OCI-LY7 (cell line): ENCODE results near the gene ATXN3. TPM values are rescaled to one million over a fixed set of nuclear protein-coding genes. Genes with fewer than 3 reads are reported as not detected.

Source experiments
- BruUV-seq: library from RNA; stranded (reverse); fragments of 400-500 nt; replicated peaks from 2 replicates; lab custom pipeline; 2021; lab: Mats Ljungman, UMichigan
- CTCF ChIA-PET: fragments of 300-600 bp; sonication (Branson Sonifier 250); formaldehyde crosslinking; loops from one replicate; lab custom pipeline; 2022; ENCODE audit warnings: antibody characterized with exemption; ENCODE audit not compliant: unreplicated experiment; lab: Charles Lee
- POLR2A ChIA-PET: fragments of 300-600 bp; sonication (Branson Sonifier 250); formaldehyde crosslinking; loops from one replicate; lab custom pipeline; 2022; ENCODE audit warnings: antibody characterized with exemption; lab: Charles Lee
- DNase-seq: peaks from one replicate; pipeline ENCODE4 v3.0.0-alpha.2; 2015; ENCODE audit warnings: low spot score
- H2AFZ ChIP-seq: fragments of 200-600 bp; sonication (generic), shearing (Covaris generic); 2 replicates; pipeline ENCODE4 v1.6.1; 2014; ENCODE audit warnings: mild to moderate bottlenecking, antibody characterized with exemption, low read length, moderate library complexity
- H3K27ac ChIP-seq: fragments of 200-600 bp; sonication (generic); 2 replicates; pipeline ENCODE4 v1.5.1; 2014; ENCODE audit warnings: mixed run types, low read depth, mild to moderate bottlenecking, moderate library complexity, low read length, inconsistent platforms; ENCODE audit not compliant: poor library complexity, severe bottlenecking
- H3K36me3 ChIP-seq: fragments of 200-600 bp; sonication (generic); 2 replicates; pipeline ENCODE4 v1.6.1; 2014; ENCODE audit warnings: mild to moderate bottlenecking, antibody characterized with exemption, low read length, moderate library complexity, mixed read lengths; ENCODE audit not compliant: insufficient read depth
- H3K4me1 ChIP-seq: fragments of 200-600 bp; sonication (generic); 2 replicates; pipeline ENCODE4 v1.5.1; 2014; ENCODE audit warnings: mild to moderate bottlenecking, low read length; ENCODE audit not compliant: insufficient read depth, poor library complexity, severe bottlenecking
- H3K4me2 ChIP-seq: fragments of 200-600 bp; sonication (generic); 2 replicates; pipeline ENCODE4 v1.6.1; 2014; ENCODE audit warnings: mild to moderate bottlenecking, low read length
- H3K4me3 ChIP-seq: fragments of 200-600 bp; sonication (generic); 2 replicates; pipeline ENCODE4 v1.5.1; 2014; ENCODE audit warnings: mild to moderate bottlenecking, low read depth, low read length; ENCODE audit not compliant: poor library complexity, severe bottlenecking
- H3K79me2 ChIP-seq: fragments of 200-600 bp; sonication (generic); 2 replicates; pipeline ENCODE4 v1.6.1; 2016; ENCODE audit warnings: low read depth, mild to moderate bottlenecking, low read length, moderate library complexity, mixed read lengths; ENCODE audit not compliant: insufficient read depth
- H3K9me2 ChIP-seq: fragments of 200-600 bp; sonication (generic); 2 replicates; pipeline ENCODE4 v1.6.1; 2016; ENCODE audit warnings: mild to moderate bottlenecking, low read length, mixed read lengths; ENCODE audit not compliant: insufficient read depth
- H3K9me3 ChIP-seq: fragments of 200-600 bp; sonication (generic); 2 replicates; pipeline ENCODE4 v1.6.1; 2014; ENCODE audit warnings: mild to moderate bottlenecking, mixed run types, low read length, mixed read lengths
- H4K20me1 ChIP-seq: fragments of 200-600 bp; sonication (generic); 2 replicates; pipeline ENCODE4 v1.6.1; 2014; ENCODE audit warnings: mild to moderate bottlenecking, antibody characterized with exemption, low read length, moderate library complexity, mixed read lengths; ENCODE audit not compliant: insufficient read depth
- EZH2phosphoT487 ChIP-seq: fragments of 200-600 bp; sonication (generic); IDR thresholded peaks from 2 replicates; pipeline ENCODE4 v1.6.1; 2018; ENCODE audit warnings: low read depth, borderline replicate concordance, mild to moderate bottlenecking, mixed run types, antibody characterized with exemption, low read length, moderate library complexity, mixed read lengths
- intact Hi-C: fragments of 100-400 bp; cut with micrococcal nuclease; formaldehyde crosslinking; loops from one replicate; pipeline ENCODE4 v1.10.0; 2022; ENCODE audit not compliant: unreplicated experiment
- total RNA-seq, 2 experiments: library from RNA; depleted of rRNA in 1 of 2; stranded (reverse); fragments of >200 nt in 1 of 2; shearing (Covaris generic) in 1 of 2; gene quantifications; 2 replicates each; pipeline ENCODE4 v1.2.3, GENCODE V29; 2014 to 2022
- TF ChIP-seq, protein P1 (sequence below): fragments of 200-600 bp; sonication (generic); conservative IDR thresholded peaks from 2 replicates; pipeline ENCODE4 v1.5.1; 2014; ENCODE audit warnings: mild to moderate bottlenecking, antibody characterized with exemption, low read length, moderate library complexity, mixed read lengths

ATXN3 gene
- total RNA-seq, 2 experiments from 2014 or later = 21.3 to 24.6 TPM

DNA sequence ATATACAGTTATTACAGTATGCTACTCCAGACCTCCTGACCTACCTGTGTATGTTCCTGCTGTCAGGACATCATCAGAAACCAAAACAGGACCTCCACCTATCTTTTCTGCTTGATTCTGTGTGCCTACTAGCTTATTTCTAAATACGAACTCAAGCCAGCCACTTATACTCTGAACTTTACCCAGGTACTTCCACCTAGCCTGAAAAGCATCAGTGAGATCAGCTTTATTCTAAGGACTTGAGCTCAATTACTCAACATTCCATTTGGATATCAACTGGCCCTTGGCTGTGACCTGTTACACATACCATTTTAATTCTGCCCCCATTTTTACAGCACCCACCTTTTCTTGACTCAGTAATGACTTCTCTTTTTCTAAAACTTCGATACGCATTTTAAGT is 95.7 kb downstream of the ATXN3 start:
- H3K9me2 ChIP-seq = no peaks in the 10 kb centered on the region
- DNase-seq = no peak
- BruUV-seq = no TSS peak
- no peak for TF ChIP-seq EZH2phosphoT487
- TF ChIP-seq, protein P1, sequence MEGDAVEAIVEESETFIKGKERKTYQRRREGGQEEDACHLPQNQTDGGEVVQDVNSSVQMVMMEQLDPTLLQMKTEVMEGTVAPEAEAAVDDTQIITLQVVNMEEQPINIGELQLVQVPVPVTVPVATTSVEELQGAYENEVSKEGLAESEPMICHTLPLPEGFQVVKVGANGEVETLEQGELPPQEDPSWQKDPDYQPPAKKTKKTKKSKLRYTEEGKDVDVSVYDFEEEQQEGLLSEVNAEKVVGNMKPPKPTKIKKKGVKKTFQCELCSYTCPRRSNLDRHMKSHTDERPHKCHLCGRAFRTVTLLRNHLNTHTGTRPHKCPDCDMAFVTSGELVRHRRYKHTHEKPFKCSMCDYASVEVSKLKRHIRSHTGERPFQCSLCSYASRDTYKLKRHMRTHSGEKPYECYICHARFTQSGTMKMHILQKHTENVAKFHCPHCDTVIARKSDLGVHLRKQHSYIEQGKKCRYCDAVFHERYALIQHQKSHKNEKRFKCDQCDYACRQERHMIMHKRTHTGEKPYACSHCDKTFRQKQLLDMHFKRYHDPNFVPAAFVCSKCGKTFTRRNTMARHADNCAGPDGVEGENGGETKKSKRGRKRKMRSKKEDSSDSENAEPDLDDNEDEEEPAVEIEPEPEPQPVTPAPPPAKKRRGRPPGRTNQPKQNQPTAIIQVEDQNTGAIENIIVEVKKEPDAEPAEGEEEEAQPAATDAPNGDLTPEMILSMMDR = no peak
- H3K4me3 ChIP-seq = no peak overlapping the region
- no peaks in the 10 kb centered on the region for H3K4me1 ChIP-seq
- H4K20me1 ChIP-seq = no peaks in the 10 kb centered on the region
- H3K79me2 ChIP-seq = no peaks in the 10 kb centered on the region
- H2AFZ ChIP-seq = no peak overlapping the region
- H3K36me3 ChIP-seq = peaks cover 82% of the 10 kb centered on the region
- CTCF ChIA-PET = no interaction called here
- no peak overlapping the region for H3K27ac ChIP-seq
- H3K9me3 ChIP-seq = no peaks in the 10 kb centered on the region
- no peak overlapping the region for H3K4me2 ChIP-seq
- intact Hi-C loops = no loop called here
- POLR2A ChIA-PET = interaction anchor here (1.5 kb wide), 1 partner anchor 52 kb away, joined by 3 read pairs; no protein-coding TSS in a partner anchor

GRCh38 chr14:92009604-92010003 is 96.8 kb downstream of the ATXN3 start:
- Histone ChIP-seq H3K36me3 (peaks cover 82% of the 10 kb centered on the region), H3K9me3 (no peaks in the 10 kb centered on the region), H4K20me1 (no peaks in the 10 kb centered on the region), H3K27ac (no peak overlapping the region), H3K4me1 (no peaks in the 10 kb centered on the region), H3K9me2 (no peaks in the 10 kb centered on the region), H3K4me2 (no peak overlapping the region), H2AFZ (no peak overlapping the region), H3K4me3 (no peak overlapping the region), H3K79me2 (no peaks in the 10 kb centered on the region)
- CTCF ChIA-PET = no interaction called here
- no peak for DNase-seq
- BruUV-seq = no TSS peak
- POLR2A ChIA-PET = interaction anchor here (0.6 to 1.5 kb wide), 4 partner anchors 10 to 63 kb away, joined by 3 to 4 read pairs (median 3); no protein-coding TSS in a partner anchor
- intact Hi-C loops = no loop called here
- TF ChIP-seq, protein P1 = no peak
- TF ChIP-seq EZH2phosphoT487 = no peak

Other genes with a start within 250 kb of the ATXN3 start
- 0.10 and 0.57 TPM in 2 replicates for gene TC2N, start 239.0 kb downstream of the ATXN3 start, total RNA-seq (2014; rRNA removed; shearing (Covaris generic))
- gene TC2N, start 239.0 kb downstream of the ATXN3 start, total RNA-seq (2022) = not detected in 2 replicates
- gene FBLN5, start 158.9 kb downstream of the ATXN3 start, total RNA-seq (2014; rRNA removed; shearing (Covaris generic)) = 1.1 and 2.3 TPM in 2 replicates
- 0.74 and 0.91 TPM in 2 replicates for gene FBLN5, start 158.9 kb downstream of the ATXN3 start, total RNA-seq (2022)
- gene TRIP11, start 66.5 kb downstream of the ATXN3 start, total RNA-seq (2014; rRNA removed; shearing (Covaris generic)) = 11.8 and 15.1 TPM in 2 replicates
- 43.2 and 44.4 TPM in 2 replicates for gene TRIP11, start 66.5 kb downstream of the ATXN3 start, total RNA-seq (2022)
- gene NDUFB1, start 15.1 kb upstream of the ATXN3 start, total RNA-seq (2014; rRNA removed; shearing (Covaris generic)) = 230 and 320 TPM in 2 replicates
- 122 and 129 TPM in 2 replicates for gene NDUFB1, start 15.1 kb upstream of the ATXN3 start, total RNA-seq (2022)
- 40.0 and 46.8 TPM in 2 replicates for gene CPSF2, start 15.4 kb upstream of the ATXN3 start, total RNA-seq (2014; rRNA removed; shearing (Covaris generic))
- 85.1 and 91.9 TPM in 2 replicates for gene CPSF2, start 15.4 kb upstream of the ATXN3 start, total RNA-seq (2022)
- gene SLC24A4, start 216.6 kb upstream of the ATXN3 start, total RNA-seq (2014; rRNA removed; shearing (Covaris generic)) = not detected in 2 replicates
- gene SLC24A4, start 216.6 kb upstream of the ATXN3 start, total RNA-seq (2022) = not detected in 2 replicates